HepG2 (cell line): ENCODE data around the gene ATP10A. TPM values are rescaled to one million over a fixed set of nuclear protein-coding genes. Genes with fewer than 3 reads are reported as not detected.

Source experiments
- ATAC-seq: fragments of 200-7000 bp; cut with Tn5 transposase; 3 replicates; pipeline ENCODE4 v1.9.1; 2020; ENCODE audit warnings: mild to moderate bottlenecking, moderate library complexity
- BruUV-seq: library from RNA; stranded (reverse); fragments of 400-500 nt; replicated peaks from 2 replicates; lab custom pipeline; 2021; lab: Mats Ljungman, UMichigan
- CTCF ChIA-PET: fragments of 300-600 bp; formaldehyde crosslinking; extraction: SDS; loops from one replicate; lab custom pipeline; 2021; ENCODE audit warnings: low total read pairs, inconsistent platforms, low intra/inter-chr PET ratio; lab: Yijun Ruan, JAX
- POLR2A ChIA-PET: fragments of 350-600 bp; sonication (Branson Sonifier 250); formaldehyde crosslinking; loops from one replicate; lab custom pipeline; 2020; ENCODE audit warnings: antibody characterized with exemption, inconsistent platforms; lab: Yijun Ruan, JAX
- DNase-seq: peaks from one replicate; pipeline ENCODE4 v3.0.0-alpha.2; 2015; ENCODE audit warnings: low spot score
- FAIRE-seq: peaks from 3 replicates; lab custom pipeline; 2011; peaks lifted over from hg19 to GRCh38; lab: Jason Lieb, UNC
- H2AFZ ChIP-seq: one replicate; pipeline ENCODE4 v1.6.1; 2011; ENCODE audit warnings: low read length, inconsistent platforms
- H3K27ac ChIP-seq: fragments of 300-600 bp; 3 replicates; pipeline ENCODE4 v1.8.0; 2011; ENCODE audit warnings: mixed run types, mild to moderate bottlenecking, mixed read lengths, low read length, inconsistent platforms; ENCODE audit not compliant: insufficient read depth; ENCODE audit errors: extremely low read length
- H3K27me3 ChIP-seq, 2 experiments: fragments of 200-600 bp in 1 of 2; 2 replicates in 1 of 2; 3 replicates in 1 of 2; pipeline versions ENCODE4 v1.6.0 to v1.8.0; 2011; ENCODE audit warnings: low read length in 2 of 2, mild to moderate bottlenecking in 2 of 2, moderate library complexity in 2 of 2, inconsistent platforms in 1 of 2; ENCODE audit not compliant: insufficient read depth in 2 of 2, control insufficient read depth in 1 of 2
- H3K36me3 ChIP-seq, 2 experiments: fragments of 200-600 bp in 1 of 2; replicated peaks in 1 of 2; 2 replicates in 1 of 2; 3 replicates in 1 of 2; pipeline versions ENCODE4 v1.5.1 to v1.8.0; 2011; ENCODE audit warnings: low read length in 2 of 2, inconsistent platforms in 1 of 2; ENCODE audit not compliant: insufficient read depth in 2 of 2, control insufficient read depth in 1 of 2
- H3K4me1 ChIP-seq: 2 replicates; pipeline ENCODE4 v1.5.1; 2012; ENCODE audit warnings: low read length, inconsistent platforms; ENCODE audit not compliant: insufficient read depth
- H3K4me2 ChIP-seq: 2 replicates; pipeline ENCODE4 v1.6.0; 2011; ENCODE audit warnings: low read depth, low read length, inconsistent platforms
- H3K4me3 ChIP-seq, 3 experiments: fragments of 200-600 bp in 1 of 3; sonication (generic), shearing (Covaris generic) in 1 of 3; replicated peaks in 1 of 3; 2 replicates each; pipeline ENCODE4 v1.5.1; 2011 to 2016; ENCODE audit warnings: low read length in 3 of 3, inconsistent platforms in 2 of 3, low read depth in 2 of 3, mild to moderate bottlenecking in 2 of 3, control low read depth in 1 of 3, mixed read lengths in 1 of 3; ENCODE audit not compliant: insufficient read depth in 1 of 3
- H3K79me2 ChIP-seq: one replicate; pipeline ENCODE4 v1.6.1; 2011; ENCODE audit warnings: low read length, inconsistent platforms; ENCODE audit not compliant: insufficient read depth
- H3K9ac ChIP-seq: 2 replicates; pipeline ENCODE4 v1.6.0; 2011; ENCODE audit warnings: mild to moderate bottlenecking, low read depth, low read length, inconsistent platforms; ENCODE audit not compliant: insufficient read depth
- H3K9me3 ChIP-seq: 2 replicates; pipeline ENCODE4 v1.5.1; 2012; ENCODE audit warnings: mild to moderate bottlenecking, low read length
- H4K20me1 ChIP-seq: 2 replicates; pipeline ENCODE4 v1.6.0; 2011; ENCODE audit warnings: inconsistent platforms, mild to moderate bottlenecking, low read length, moderate library complexity; ENCODE audit not compliant: insufficient read depth
- CREM ChIP-seq, 2 experiments: sonication (generic) in 1 of 2; formaldehyde crosslinking in 1 of 2; IDR thresholded peaks; 2 replicates each; pipeline versions ENCODE4 v1.4.0 to v1.6.1; 2016 to 2020; ENCODE audit warnings: antibody characterized with exemption in 1 of 2, mild to moderate bottlenecking in 1 of 2, missing genetic modification reagents in 1 of 2
- ETV6 ChIP-seq: sonication (generic); formaldehyde crosslinking; conservative IDR thresholded peaks from 2 replicates; pipeline ENCODE4 v1.4.0; 2020; ENCODE audit warnings: missing genetic modification reagents
- IKZF1 ChIP-seq: fragments of 450-650 bp; IDR thresholded peaks from 2 replicates; pipeline ENCODE4 v1.7.1; 2016
- KLF9 ChIP-seq: IDR thresholded peaks from 2 replicates; pipeline ENCODE4 v1.6.1; 2016; ENCODE audit warnings: low read depth
- NCOA5 ChIP-seq: sonication (generic); formaldehyde crosslinking; IDR thresholded peaks from 2 replicates; pipeline ENCODE4 v1.4.0; 2020; ENCODE audit warnings: missing genetic modification reagents
- PLRG1 ChIP-seq: fragments of 450-650 bp; conservative IDR thresholded peaks from 2 replicates; pipeline ENCODE4 v1.6.1; 2016
- SRY ChIP-seq: sonication (generic); formaldehyde crosslinking; IDR thresholded peaks from 2 replicates; pipeline ENCODE4 v1.8.0; 2022; ENCODE audit warnings: mild to moderate bottlenecking, missing genetic modification reagents
- TSC22D2 ChIP-seq: sonication (generic); formaldehyde crosslinking; IDR thresholded peaks from 2 replicates; pipeline ENCODE4 v1.5.1; 2020; ENCODE audit warnings: missing genetic modification reagents, mild to moderate bottlenecking, borderline replicate concordance
- ZFP62 ChIP-seq: sonication (generic); formaldehyde crosslinking; IDR thresholded peaks from 2 replicates; pipeline ENCODE4 v1.4.0; 2020; ENCODE audit warnings: missing genetic modification reagents
- ZFP82 ChIP-seq: sonication (generic); formaldehyde crosslinking; IDR thresholded peaks from 2 replicates; pipeline ENCODE4 v1.5.1; 2020; ENCODE audit warnings: mild to moderate bottlenecking, missing genetic modification reagents, borderline replicate concordance
- ZIK1 ChIP-seq: sonication (generic); formaldehyde crosslinking; IDR thresholded peaks from 2 replicates; pipeline ENCODE4 v1.5.0; 2020; ENCODE audit warnings: mild to moderate bottlenecking, low read depth, missing genetic modification reagents, borderline replicate concordance
- ZKSCAN5 ChIP-seq: sonication (generic); formaldehyde crosslinking; IDR thresholded peaks from 2 replicates; pipeline ENCODE4 v1.5.1; 2020; ENCODE audit warnings: mild to moderate bottlenecking, missing genetic modification reagents
- ZNF207 ChIP-seq: fragments of 450-650 bp; IDR thresholded peaks from 2 replicates; pipeline ENCODE4 v1.6.1; 2016; ENCODE audit warnings: antibody characterized with exemption, borderline replicate concordance
- ZNF572 ChIP-seq: sonication (generic); formaldehyde crosslinking; IDR thresholded peaks from 2 replicates; pipeline ENCODE4 v1.5.1; 2020; ENCODE audit warnings: mild to moderate bottlenecking, missing genetic modification reagents
- ZSCAN30 ChIP-seq: sonication (generic); formaldehyde crosslinking; IDR thresholded peaks from 2 replicates; pipeline ENCODE4 v1.5.0; 2020; ENCODE audit warnings: mild to moderate bottlenecking, missing genetic modification reagents
- WGBS: methylation state at CpG from one replicate; pipeline ENCODE4 v1.1.6; 2017; ENCODE audit warnings: low lambda C conversion rate; 5-methylcytosine and 5-hydroxymethylcytosine counted together
- in situ Hi-C: cut with HindIII; loops from 2 replicates; pipeline ENCODE4 v1.10.0; 2017; ENCODE audit warnings: low pct_unique_long_range_greater_than_20kb; ENCODE audit not compliant: extremely low pct_ligation_motif_present
- intact Hi-C: fragments of 100-400 bp; cut with micrococcal nuclease; formaldehyde crosslinking; loops from one replicate; pipeline ENCODE4 v1.10.0; 2022; ENCODE audit not compliant: unreplicated experiment
- polyA plus RNA-seq, 8 experiments: library from polyadenylated mRNA; depleted of rRNA in 3 of 8; stranded (reverse) in 7 of 8; unstranded in 1 of 8; fragments of >200 nt; fragmentation: Illumina TruSeq in 4 of 8; extraction: Trizol in 4 of 8; gene quantifications; 2 replicates each; pipeline versions ENCODE4 v1.2.1 to v1.2.3, GENCODE V29; 2011 to 2016; ENCODE audit warnings: low read depth in 4 of 8, missing spikeins in 1 of 8, mixed read lengths in 1 of 8; ENCODE audit not compliant: insufficient read depth in 1 of 8
- total RNA-seq, 5 experiments: library from RNA; depleted of rRNA; stranded (reverse); fragments of >200 nt; fragmentation: Illumina TruSeq; extraction: Trizol; gene quantifications; 2 replicates each; pipeline ENCODE4 v1.2.3, GENCODE V29; 2016; ENCODE audit warnings: low read depth in 1 of 5
- TF ChIP-seq, protein P1 (sequence below): sonication (generic); formaldehyde crosslinking; IDR thresholded peaks from 2 replicates; pipeline ENCODE4 v1.4.0; 2020; ENCODE audit warnings: mild to moderate bottlenecking, missing genetic modification reagents
- TF ChIP-seq, protein P2 (sequence below): sonication (generic); formaldehyde crosslinking; conservative IDR thresholded peaks from 2 replicates; pipeline ENCODE4 v1.4.0; 2020; ENCODE audit warnings: missing genetic modification reagents
- TF ChIP-seq, protein P3 (sequence below): sonication (generic); formaldehyde crosslinking; IDR thresholded peaks from 2 replicates; pipeline ENCODE4 v1.5.0; 2020; ENCODE audit warnings: missing genetic modification reagents

ATP10A gene
- total and polyA plus RNA-seq, 2 of the 13 experiments (the other 11 are each of a cell fraction or from before 2014, with no cell fraction given): 0.58 to 4.2 TPM

DNA sequence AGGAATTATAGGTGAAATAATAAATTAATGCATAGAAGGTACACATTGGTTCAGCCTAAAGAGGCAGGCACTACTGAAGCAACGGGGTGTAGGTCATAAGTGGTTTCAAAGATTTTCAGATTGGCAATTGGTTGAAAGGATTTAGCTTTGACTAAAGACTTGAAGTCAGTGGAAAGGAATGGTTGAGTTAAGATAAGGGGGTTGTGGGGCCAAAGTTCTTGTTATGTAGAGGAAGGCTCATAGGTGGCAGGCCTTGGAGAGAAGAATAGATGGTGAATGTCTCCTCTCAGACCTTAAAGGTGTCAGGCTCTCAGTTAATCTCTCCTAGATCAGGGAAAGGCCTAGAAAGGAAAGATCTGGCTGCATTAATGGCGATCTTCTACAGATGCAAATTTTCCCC lies 209.8 kb downstream of the ATP10A start:
- FAIRE-seq: no peak
- H3K4me1 ChIP-seq: no peaks in the 10 kb centered on the region
- no peak overlapping the region for H2AFZ ChIP-seq
- no peak overlapping the region for H3K27ac ChIP-seq
- ATAC-seq: no peak
- in situ Hi-C loops (no loop called here), intact Hi-C loops (no loop called here)
- no peaks in the 10 kb centered on the region for H4K20me1 ChIP-seq
- BruUV-seq: no TSS peak
- no peak for DNase-seq
- H3K27me3 ChIP-seq: no peaks in the 10 kb centered on the region
- H3K4me3 ChIP-seq: no peak overlapping the region
- WGBS: 10% methylated on average over 2 of the region's 2 CpGs
- CTCF ChIA-PET: no interaction called here
- no peaks in the 10 kb centered on the region for H3K36me3 ChIP-seq
- TF ChIP-seq PLRG1 (no peak), SRY (CRISPR knock-in tag) (no peak), ETV6 (CRISPR knock-in tag) (no peak), NCOA5 (CRISPR knock-in tag) (no peak)
- H3K4me2 ChIP-seq: no peak overlapping the region
- H3K79me2 ChIP-seq: no peaks in the 10 kb centered on the region
- no peak overlapping the region for H3K9ac ChIP-seq
- POLR2A ChIA-PET: no interaction called here
- no peaks in the 10 kb centered on the region for H3K9me3 ChIP-seq

DNA sequence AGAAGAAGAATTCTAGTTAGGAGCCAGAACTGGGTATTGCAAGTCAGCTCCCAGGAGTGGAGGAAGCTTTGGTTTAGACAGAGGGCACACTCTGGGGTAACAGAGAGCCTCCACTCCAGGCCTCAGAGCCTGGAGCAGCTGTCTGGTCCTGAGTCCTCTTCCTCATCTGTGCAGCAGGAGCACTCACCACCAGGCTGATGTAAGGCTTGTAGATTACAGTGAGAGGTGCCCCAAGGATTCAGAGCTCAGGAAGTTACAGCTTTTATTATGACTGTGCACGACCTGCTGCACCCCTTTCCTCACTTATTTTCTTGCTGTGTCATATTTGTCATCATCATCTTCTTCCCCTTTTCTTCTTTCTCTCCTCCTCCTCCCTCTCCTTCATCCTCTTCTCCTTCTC lies 210.4 kb downstream of the ATP10A start:
- Histone ChIP-seq H3K27me3 (no peaks in the 10 kb centered on the region), H3K79me2 (no peaks in the 10 kb centered on the region), H3K36me3 (no peaks in the 10 kb centered on the region), H3K27ac (no peak overlapping the region), H3K4me2 (no peak overlapping the region), H2AFZ (no peak overlapping the region), H4K20me1 (no peaks in the 10 kb centered on the region), H3K4me3 (no peak overlapping the region), H3K4me1 (no peaks in the 10 kb centered on the region), H3K9me3 (no peaks in the 10 kb centered on the region), H3K9ac (no peak overlapping the region)
- BruUV-seq: no TSS peak
- ATAC-seq (no peak), DNase-seq (no peak), FAIRE-seq (no peak)
- intact Hi-C loops: no loop called here
- 0% methylated on average over 1 of the region's 1 CpG for WGBS
- in situ Hi-C loops: no loop called here
- ChIA-PET POLR2A (no interaction called here), CTCF (no interaction called here)
- TF ChIP-seq, protein P1, sequence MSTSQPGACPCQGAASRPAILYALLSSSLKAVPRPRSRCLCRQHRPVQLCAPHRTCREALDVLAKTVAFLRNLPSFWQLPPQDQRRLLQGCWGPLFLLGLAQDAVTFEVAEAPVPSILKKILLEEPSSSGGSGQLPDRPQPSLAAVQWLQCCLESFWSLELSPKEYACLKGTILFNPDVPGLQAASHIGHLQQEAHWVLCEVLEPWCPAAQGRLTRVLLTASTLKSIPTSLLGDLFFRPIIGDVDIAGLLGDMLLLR (CRISPR knock-in tag): no peak
- TF ChIP-seq ZNF207 (no peak), ZNF572 (CRISPR knock-in tag) (no peak), ZKSCAN5 (CRISPR knock-in tag) (no peak), ZSCAN30 (CRISPR knock-in tag) (no peak), TSC22D2 (no peak), IKZF1 (no peak), ZFP62 (CRISPR knock-in tag) (no peak), ZFP82 (CRISPR knock-in tag) (no peak), ZIK1 (CRISPR knock-in tag) (no peak), CREM (IDR thresholded peaks at IDR 0.05) (no peak), CREM (CRISPR knock-in tag; IDR thresholded peaks at IDR 0.05) (no peak), KLF9 (no peak)
- TF ChIP-seq, protein P2, sequence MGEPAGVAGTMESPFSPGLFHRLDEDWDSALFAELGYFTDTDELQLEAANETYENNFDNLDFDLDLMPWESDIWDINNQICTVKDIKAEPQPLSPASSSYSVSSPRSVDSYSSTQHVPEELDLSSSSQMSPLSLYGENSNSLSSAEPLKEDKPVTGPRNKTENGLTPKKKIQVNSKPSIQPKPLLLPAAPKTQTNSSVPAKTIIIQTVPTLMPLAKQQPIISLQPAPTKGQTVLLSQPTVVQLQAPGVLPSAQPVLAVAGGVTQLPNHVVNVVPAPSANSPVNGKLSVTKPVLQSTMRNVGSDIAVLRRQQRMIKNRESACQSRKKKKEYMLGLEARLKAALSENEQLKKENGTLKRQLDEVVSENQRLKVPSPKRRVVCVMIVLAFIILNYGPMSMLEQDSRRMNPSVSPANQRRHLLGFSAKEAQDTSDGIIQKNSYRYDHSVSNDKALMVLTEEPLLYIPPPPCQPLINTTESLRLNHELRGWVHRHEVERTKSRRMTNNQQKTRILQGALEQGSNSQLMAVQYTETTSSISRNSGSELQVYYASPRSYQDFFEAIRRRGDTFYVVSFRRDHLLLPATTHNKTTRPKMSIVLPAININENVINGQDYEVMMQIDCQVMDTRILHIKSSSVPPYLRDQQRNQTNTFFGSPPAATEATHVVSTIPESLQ (CRISPR knock-in tag): no peak
- TF ChIP-seq, protein P3, sequence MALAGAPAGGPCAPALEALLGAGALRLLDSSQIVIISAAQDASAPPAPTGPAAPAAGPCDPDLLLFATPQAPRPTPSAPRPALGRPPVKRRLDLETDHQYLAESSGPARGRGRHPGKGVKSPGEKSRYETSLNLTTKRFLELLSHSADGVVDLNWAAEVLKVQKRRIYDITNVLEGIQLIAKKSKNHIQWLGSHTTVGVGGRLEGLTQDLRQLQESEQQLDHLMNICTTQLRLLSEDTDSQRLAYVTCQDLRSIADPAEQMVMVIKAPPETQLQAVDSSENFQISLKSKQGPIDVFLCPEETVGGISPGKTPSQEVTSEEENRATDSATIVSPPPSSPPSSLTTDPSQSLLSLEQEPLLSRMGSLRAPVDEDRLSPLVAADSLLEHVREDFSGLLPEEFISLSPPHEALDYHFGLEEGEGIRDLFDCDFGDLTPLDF: no peak
